Ishikawa (cell line): Measurements from ENCODE around the gene SPNS1.

Source experiments
- CEBPB ChIP-seq: IDR thresholded peaks from 2 replicates; pipeline ENCODE4 v1.6.1; 2012
- CREB1 ChIP-seq: IDR thresholded peaks from 2 replicates; pipeline ENCODE4 v1.6.1; 2012; ENCODE audit warnings: low read depth
- EP300 ChIP-seq: IDR thresholded peaks from 2 replicates; pipeline ENCODE4 v1.6.1; 2012; ENCODE audit warnings: borderline replicate concordance
- NFIC ChIP-seq: IDR thresholded peaks from 2 replicates; pipeline ENCODE4 v1.6.1; 2012
- TAF1 ChIP-seq: IDR thresholded peaks from 2 replicates; pipeline ENCODE4 v1.6.1; 2012; ENCODE audit warnings: low read depth, mild to moderate bottlenecking
- TCF12 ChIP-seq: IDR thresholded peaks from 2 replicates; pipeline ENCODE4 v1.6.1; 2012; ENCODE audit warnings: low read depth
- TEAD4 ChIP-seq: IDR thresholded peaks from 2 replicates; pipeline ENCODE4 v1.6.1; 2012
- YY1 ChIP-seq: IDR thresholded peaks from 2 replicates; pipeline ENCODE4 v1.6.1; 2012; ENCODE audit warnings: low read depth
- TF ChIP-seq, protein P1 (sequence below): IDR thresholded peaks from 2 replicates; pipeline ENCODE4 v1.6.1; 2012
- TF ChIP-seq, protein P2 (sequence below): IDR thresholded peaks from 2 replicates; pipeline ENCODE4 v1.6.1; 2012; ENCODE audit warnings: low read depth, mild to moderate bottlenecking
- TF ChIP-seq, protein P3 (sequence below): IDR thresholded peaks from 2 replicates; pipeline ENCODE4 v1.6.1; 2012

DNA sequence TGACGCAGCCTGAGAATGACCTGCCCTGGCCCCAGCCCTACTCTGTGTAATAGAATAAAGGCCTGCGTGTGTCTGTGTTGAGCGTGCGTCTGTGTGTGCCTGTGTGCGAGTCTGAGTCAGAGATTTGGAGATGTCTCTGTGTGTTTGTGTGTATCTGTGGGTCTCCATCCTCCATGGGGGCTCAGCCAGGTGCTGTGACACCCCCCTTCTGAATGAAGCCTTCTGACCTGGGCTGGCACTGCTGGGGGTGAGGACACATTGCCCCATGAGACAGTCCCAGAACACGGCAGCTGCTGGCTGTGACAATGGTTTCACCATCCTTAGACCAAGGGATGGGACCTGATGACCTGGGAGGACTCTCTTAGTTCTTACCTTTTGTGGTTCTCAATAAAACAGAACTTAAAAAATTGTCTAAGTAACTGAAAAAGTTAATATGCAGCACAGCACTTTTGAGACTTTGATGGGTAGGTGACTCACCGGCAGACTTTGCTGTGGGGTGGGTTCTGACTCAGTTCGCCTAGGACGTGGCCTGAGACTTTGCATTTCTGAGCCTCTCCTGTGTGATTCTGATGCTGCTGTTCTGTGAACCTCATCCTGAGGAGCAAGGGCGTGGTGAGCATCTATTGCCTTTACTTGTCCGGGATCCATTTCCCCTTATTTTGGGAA, 15.9 kb downstream of the SPNS1 start:
- TF ChIP-seq, protein P1, sequence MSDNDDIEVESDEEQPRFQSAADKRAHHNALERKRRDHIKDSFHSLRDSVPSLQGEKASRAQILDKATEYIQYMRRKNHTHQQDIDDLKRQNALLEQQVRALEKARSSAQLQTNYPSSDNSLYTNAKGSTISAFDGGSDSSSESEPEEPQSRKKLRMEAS: no peak
- no peak for TF ChIP-seq TAF1
- no peak for TF ChIP-seq CEBPB
- TF ChIP-seq TCF12: no peak
- TF ChIP-seq, protein P2, sequence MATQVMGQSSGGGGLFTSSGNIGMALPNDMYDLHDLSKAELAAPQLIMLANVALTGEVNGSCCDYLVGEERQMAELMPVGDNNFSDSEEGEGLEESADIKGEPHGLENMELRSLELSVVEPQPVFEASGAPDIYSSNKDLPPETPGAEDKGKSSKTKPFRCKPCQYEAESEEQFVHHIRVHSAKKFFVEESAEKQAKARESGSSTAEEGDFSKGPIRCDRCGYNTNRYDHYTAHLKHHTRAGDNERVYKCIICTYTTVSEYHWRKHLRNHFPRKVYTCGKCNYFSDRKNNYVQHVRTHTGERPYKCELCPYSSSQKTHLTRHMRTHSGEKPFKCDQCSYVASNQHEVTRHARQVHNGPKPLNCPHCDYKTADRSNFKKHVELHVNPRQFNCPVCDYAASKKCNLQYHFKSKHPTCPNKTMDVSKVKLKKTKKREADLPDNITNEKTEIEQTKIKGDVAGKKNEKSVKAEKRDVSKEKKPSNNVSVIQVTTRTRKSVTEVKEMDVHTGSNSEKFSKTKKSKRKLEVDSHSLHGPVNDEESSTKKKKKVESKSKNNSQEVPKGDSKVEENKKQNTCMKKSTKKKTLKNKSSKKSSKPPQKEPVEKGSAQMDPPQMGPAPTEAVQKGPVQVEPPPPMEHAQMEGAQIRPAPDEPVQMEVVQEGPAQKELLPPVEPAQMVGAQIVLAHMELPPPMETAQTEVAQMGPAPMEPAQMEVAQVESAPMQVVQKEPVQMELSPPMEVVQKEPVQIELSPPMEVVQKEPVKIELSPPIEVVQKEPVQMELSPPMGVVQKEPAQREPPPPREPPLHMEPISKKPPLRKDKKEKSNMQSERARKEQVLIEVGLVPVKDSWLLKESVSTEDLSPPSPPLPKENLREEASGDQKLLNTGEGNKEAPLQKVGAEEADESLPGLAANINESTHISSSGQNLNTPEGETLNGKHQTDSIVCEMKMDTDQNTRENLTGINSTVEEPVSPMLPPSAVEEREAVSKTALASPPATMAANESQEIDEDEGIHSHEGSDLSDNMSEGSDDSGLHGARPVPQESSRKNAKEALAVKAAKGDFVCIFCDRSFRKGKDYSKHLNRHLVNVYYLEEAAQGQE: no peak
- TF ChIP-seq EP300: no peak
- TF ChIP-seq, protein P3, sequence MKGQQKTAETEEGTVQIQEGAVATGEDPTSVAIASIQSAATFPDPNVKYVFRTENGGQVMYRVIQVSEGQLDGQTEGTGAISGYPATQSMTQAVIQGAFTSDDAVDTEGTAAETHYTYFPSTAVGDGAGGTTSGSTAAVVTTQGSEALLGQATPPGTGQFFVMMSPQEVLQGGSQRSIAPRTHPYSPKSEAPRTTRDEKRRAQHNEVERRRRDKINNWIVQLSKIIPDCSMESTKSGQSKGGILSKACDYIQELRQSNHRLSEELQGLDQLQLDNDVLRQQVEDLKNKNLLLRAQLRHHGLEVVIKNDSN: no peak
- TF ChIP-seq TEAD4: no peak
- no peak for TF ChIP-seq YY1
- TF ChIP-seq NFIC: no peak
- TF ChIP-seq CREB1: no peak
